Stimulated activated CD8-positive, alpha-beta memory T cell treated with anti-CD3 and anti-CD28 coated beads, Interleukin-7, amount 100 ng/mL, for 1 hour (primary cell): ENCODE results near the gene DDIT4.
"Not testable (repeated sequence)": the region's sequence is repeated elsewhere in the genome, so short reads cannot be mapped to it uniquely, and the experiment has no call there.

ENCODE experiments used
- DNase-seq, 2 donors: peaks; one replicate each; pipeline ENCODE4 v3.0.0-alpha.2; 2020; ENCODE audit warnings: low read depth in 2 of 2

DDIT4 gene, protein sequence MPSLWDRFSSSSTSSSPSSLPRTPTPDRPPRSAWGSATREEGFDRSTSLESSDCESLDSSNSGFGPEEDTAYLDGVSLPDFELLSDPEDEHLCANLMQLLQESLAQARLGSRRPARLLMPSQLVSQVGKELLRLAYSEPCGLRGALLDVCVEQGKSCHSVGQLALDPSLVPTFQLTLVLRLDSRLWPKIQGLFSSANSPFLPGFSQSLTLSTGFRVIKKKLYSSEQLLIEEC

DNA sequence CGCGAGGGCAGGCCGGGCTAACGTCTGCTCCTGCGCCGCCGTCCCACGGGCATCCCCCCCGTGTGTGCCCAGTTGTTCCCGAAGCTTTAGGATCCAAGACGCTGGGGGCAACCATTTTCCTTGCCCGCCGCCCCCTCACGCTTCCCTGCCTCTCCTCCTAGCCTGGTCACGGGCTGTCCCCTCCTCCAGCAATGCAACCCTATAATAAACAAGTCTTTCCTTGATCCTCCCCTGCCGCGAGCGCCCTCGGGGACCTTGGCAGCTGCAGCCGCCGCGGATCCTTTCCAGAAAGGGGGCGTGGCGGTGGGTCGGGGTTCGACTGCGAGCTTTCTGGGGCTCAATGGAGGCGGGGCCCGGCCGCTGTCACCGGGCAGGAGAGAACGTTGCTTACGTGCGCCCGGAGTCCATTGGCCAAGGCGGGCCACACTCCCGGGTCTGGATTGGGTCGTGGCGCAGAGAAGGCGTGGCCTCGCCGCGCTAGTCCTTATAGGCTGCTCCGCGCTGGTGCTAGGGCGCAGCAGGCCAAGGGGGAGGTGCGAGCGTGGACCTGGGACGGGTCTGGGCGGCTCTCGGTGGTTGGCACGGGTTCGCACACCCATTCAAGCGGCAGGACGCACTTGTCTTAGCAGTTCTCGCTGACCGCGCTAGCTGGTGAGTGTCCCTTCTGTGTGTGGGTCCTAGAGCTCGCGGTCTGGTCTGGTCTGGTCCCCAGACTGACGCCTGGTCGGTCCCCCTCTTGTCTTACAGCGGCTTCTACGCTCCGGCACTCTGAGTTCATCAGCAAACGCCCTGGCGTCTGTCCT lies at the start of gene DDIT4:
Gene DDIT4 (plus strand): TSS at position 515 of the 803 bp plus-strand sequence. CDS start 293 bp downstream, outside the sequence.
- peak; percentile 93 to 94 for DNase-seq

GRCh38 chr10:72224191-72224590 lies 49.5 kb upstream of the DDIT4 start:
- not testable (repeated sequence) for DNase-seq

- DNase-seq = no peak
Observed at GRCh38 chr10:72226418-72227027, 47.2 kb upstream of the DDIT4 start.

- DNase-seq = no peak
Observed at GRCh38 chr10:72227826-72228225, 45.9 kb upstream of the DDIT4 start.

GRCh38 chr10:72228318-72228751 lies 45.4 kb upstream of the DDIT4 start:
- no peak for DNase-seq

- no peak for DNase-seq
Observed at GRCh38 chr10:72229261-72230251, 44.2 kb upstream of the DDIT4 start.

GRCh38 chr10:72233621-72234020 lies 40.1 kb upstream of the DDIT4 start:
- DNase-seq = no peak

- no peak for DNase-seq
Observed at GRCh38 chr10:72234560-72235095, 39.1 kb upstream of the DDIT4 start.

- DNase-seq = no peak
Observed at GRCh38 chr10:72235544-72236279, 38.0 kb upstream of the DDIT4 start.

GRCh38 chr10:72238392-72239175 lies 35.1 kb upstream of the DDIT4 start:
- no peak for DNase-seq

- DNase-seq = no peak
Observed at GRCh38 chr10:72239409-72239808, 34.3 kb upstream of the DDIT4 start.

GRCh38 chr10:72240371-72240770 lies 33.4 kb upstream of the DDIT4 start:
- no peak for DNase-seq

DNA sequence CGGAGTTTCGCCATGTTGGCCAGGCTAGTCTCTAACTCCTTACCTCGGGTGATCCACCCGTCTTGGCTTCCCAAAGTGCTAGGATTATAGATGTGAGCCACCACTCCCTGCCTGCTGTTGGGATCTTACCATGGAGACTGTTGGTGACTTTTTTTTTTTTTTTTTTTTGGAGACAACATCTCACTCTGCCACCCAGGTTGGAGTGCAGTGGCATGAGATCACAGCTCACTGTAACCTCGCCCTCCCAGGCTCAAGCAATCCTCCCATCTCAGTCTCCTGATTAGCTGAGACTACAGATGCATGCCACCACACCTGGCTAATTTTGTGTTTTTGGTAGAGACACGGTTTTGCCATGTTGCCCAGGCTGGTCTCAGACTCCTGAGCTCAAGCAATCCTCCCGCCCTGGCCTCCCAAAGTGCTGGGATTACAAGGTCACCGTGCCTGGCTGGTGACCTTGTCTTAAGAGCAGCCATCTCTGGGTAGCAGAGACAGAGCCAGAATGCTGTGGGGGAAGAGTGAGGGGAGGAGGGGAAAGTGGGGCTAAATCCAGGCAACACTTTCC lies 32.0 kb upstream of the DDIT4 start:
- DNase-seq = no peak

GRCh38 chr10:72242675-72243074 lies 31.0 kb upstream of the DDIT4 start:
- DNase-seq = no peak

- no peak for DNase-seq
Observed at GRCh38 chr10:72243822-72244437, 29.8 kb upstream of the DDIT4 start.

DNA sequence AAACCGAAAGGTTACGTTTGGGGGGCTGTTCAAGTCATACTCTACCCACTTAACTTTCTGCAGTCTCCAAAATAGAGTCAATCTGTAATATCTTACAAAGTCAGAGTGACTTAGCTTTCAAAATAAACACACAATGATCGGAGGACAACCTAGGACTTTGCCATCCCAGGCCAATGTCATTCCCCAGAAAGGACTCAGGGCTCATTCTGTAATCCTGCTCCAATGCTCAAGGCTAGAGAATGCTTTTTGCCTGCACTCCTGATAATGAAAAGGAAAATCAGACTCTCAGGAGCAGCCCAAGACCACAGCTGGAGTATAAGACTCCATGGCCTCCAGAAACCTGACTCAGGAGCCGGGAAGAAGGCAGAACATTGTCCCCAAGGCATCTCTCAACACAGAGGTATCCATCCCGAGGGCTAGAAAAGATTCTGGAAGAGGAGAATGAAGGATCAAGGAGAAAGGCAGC lies 29.1 kb upstream of the DDIT4 start:
- DNase-seq = no peak

- no peak for DNase-seq
Observed at GRCh38 chr10:72245949-72246525, 27.7 kb upstream of the DDIT4 start.

GRCh38 chr10:72248468-72249151 lies 25.1 kb upstream of the DDIT4 start:
- DNase-seq = peak; percentile 32 to 47
